NCI-H1417 treated with DMSO at 0.1 percent for 48 hours (cell line): Measurements from ENCODE around the gene PLEKHG5.
A peak's percentile ranks its signal among the peaks of the same experiment; 100 is the strongest.
"Not testable (repeated sequence)": the region's sequence is repeated elsewhere in the genome, so short reads cannot be mapped to it uniquely, and the experiment has no call there.

ENCODE experiments used
- DNase-seq: peaks from one replicate; lab custom pipeline; 2025; lab: John Stamatoyannopoulos, UW

Gene PLEKHG5

DNA sequence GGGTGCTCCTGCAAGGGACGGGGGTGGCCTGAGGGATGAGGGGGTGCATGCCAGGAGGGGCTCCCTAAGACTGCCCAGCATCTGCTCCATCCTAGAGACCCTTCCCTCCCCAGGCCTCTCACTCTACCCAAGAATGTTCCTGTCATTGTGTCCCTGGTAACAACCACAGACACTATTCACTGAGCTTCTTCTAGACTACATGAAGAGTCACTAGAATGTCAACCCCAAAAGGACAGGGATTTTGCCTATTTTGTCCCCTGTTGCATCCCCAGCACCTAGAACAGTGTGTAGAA, 28.4 kb downstream of the PLEKHG5 start:
- no peak for DNase-seq

- DNase-seq: no peak
Observed at GRCh38 chr1:6462412-6463119, 28.9 kb downstream of the PLEKHG5 start.

- no peak for DNase-seq
Observed at GRCh38 chr1:6461538-6462411, 29.7 kb downstream of the PLEKHG5 start.

GRCh38 chr1:6461051-6461530, 30.4 kb downstream of the PLEKHG5 start:
- DNase-seq: no peak

DNA sequence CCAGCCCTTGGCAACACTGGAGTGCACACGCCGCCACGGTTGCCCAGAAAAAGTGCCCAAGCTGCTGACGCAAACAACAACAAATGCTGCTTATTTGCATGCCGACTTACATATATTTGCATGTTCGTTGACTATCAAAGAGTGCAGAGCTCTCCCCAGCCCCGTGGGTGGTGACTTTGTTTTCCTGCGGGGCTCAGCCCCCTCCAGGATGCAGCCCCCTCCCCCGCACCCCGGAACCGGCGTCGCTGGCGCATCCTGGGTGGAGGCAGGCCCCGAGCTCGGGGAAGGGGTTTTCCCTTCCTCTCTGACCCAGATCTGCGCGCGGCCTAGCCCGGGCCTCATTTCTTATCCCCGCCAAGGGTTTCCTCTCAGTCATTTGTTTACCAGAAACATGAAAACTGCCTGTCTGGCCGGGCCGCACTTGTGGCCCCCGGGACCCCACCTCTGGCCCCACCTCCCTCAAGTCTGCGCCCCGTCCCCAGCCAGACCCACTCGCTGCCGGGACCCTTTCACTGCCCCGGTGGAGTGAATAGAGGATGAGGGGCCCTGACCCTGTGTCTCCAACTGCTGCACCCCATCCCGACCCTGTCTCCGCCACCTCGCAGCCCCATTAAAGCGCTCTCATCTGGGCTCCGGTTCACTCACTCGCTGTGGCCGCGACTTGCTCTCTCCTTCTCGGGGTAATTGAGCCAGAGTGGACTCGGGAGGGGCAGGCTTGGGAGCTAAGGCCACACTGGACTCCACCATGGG, 31.0 kb downstream of the PLEKHG5 start:
- no peak for DNase-seq

- DNase-seq: no peak
Observed at GRCh38 chr1:6459850-6460265, 31.6 kb downstream of the PLEKHG5 start.

GRCh38 chr1:6456800-6457466, 34.5 kb downstream of the PLEKHG5 start:
- DNase-seq: no peak

DNA sequence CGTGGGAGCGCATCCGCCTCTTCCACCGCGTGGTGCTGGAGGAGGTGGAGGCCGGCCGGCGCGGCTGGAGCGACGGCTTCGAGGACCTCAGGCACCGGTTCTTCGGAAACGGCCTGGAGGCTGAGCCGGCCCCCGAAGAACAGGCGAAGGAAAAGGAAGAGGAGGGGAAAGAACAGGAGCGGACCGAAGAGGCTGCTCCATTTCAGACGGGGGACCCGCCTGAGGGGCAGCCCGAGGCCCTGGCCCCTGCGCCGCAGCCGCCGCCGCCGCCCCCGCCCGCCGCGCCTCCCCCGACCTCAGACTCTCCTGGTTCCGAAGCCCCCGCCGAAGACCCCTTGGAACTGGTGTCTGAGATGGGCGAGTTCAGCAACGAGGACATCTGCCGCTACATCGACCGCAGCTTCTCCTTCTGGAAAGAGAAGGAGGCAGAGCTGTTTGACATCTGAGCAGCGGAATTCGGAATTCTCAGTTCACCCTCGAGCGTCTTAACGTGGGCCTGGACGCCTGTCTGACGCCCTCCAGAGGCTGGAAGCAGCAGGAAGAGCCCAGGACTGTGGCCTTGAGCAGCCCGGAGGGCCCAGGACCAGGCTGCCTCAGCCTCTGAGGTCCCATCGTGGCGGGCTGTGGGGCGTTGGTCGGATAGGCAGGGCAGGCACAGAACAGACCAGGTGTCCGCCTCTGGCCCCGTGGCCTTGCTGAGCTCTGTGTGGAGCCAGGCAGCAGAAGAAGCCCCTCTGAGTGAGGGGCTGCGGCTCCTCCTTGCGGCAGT, 35.5 kb downstream of the PLEKHG5 start:
- not testable (repeated sequence) for DNase-seq

- DNase-seq: no peak
Observed at GRCh38 chr1:6454856-6455751, 36.4 kb downstream of the PLEKHG5 start.

GRCh38 chr1:6453895-6454855, 37.3 kb downstream of the PLEKHG5 start:
- DNase-seq: not testable (repeated sequence)

GRCh38 chr1:6450943-6451373, 40.5 kb downstream of the PLEKHG5 start:
- DNase-seq: no peak

DNA sequence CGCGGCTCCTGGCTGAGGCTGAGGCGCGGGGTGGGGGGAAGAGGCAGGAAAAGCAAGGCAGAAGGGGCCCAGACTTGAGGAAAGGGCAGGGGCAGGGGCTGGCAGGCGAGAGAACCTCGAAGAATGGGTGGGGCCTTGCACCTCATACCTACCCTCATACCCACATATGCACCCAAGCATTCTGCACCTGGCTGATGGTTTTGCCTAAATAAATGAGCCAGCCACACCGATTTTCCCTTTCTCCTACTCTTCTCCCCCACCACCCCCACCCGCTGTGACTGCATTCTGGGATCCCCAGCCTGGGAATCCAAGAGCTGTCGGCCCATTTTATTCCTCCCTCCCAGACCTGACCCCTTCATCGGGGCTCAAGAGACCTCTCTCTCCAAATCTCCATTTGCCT, 41.0 kb downstream of the PLEKHG5 start:
- DNase-seq: not testable (repeated sequence)

DNA sequence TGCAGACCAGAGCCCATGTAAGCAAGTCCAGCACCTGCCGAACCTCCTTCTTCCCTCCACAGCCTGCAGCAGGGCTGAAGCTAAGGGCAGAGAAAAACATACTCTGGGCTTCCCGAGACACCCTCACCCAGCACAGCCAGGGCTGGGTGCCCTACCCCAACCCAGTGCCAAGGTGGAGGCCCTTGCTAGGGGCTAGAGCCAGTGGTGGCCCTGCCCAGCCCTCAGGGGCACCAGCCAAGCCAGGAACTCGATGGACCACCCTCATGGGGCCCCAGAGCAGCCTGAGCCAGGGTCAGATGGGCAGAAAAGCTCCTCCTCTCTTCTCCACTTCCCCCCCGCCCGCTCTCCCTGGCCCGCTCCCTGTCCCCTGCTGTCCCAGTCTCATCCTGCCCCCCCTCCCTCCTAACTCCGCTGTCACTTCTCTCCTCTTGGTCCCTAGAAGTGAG, 41.4 kb downstream of the PLEKHG5 start:
- no peak for DNase-seq

DNA sequence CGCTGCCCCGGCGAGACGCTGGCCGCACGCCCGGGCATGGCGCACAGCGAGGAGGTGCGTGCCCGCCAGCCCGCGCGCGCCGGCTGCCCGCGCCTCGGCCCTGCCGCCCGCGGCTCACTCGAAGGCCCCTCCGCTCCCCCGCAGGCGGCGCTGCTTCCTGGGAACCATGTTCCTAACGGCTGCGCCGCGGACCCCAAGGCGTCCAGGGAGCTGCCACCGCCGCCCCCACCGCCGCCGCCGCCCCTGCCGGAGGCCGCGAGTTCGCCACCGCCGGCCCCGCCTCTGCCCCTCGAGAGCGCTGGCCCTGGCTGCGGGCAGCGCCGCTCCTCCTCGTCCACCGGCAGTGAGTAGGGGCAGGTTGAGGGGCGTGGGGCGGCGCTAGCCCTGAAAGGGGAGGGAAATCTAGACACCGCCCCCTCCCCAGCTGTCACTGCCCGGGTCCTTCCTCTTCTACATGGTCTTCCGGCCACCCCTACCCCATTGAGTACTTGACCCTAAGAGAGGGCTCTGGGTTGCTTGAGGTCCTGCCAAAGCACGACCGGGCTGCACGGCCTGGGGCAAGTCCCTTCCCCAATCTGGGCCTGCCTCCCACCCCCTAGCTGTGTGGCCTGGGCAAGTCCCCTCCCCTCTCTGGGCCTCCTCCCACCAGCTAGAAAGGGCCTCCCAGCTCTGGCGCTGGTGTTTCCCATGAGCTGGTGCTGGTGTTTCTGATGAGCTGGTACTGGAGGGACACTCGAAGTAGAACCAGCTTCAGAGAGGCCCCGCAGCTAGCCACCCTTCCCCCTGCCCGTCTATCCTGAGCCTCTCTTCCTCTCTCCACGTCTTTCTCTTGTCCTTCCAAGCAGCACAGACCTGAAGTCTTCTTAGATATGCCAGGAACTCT, 42.5 kb downstream of the PLEKHG5 start:
- DNase-seq: no peak

GRCh38 chr1:6447818-6448748, 43.4 kb downstream of the PLEKHG5 start:
- peak; percentile 23 for DNase-seq

GRCh38 chr1:6447016-6447817, 44.2 kb downstream of the PLEKHG5 start:
- no peak for DNase-seq
